MCF 10A (cell line): ENCODE data around the gene CCRL2. TPM values are rescaled to one million over a fixed set of nuclear protein-coding genes. Genes with fewer than 3 reads are reported as not detected.
A peak's percentile ranks its signal among the peaks of the same experiment; 100 is the strongest.

Source experiments
- BruUV-seq: library from RNA; stranded (reverse); fragments of 400-500 nt; replicated peaks from 2 replicates; lab custom pipeline; 2021; lab: Mats Ljungman, UMichigan
- CTCF ChIA-PET: fragments of 300-600 bp; sonication (Branson Sonifier 250); formaldehyde crosslinking; extraction: SDS; loops from one replicate; lab custom pipeline; 2021; ENCODE audit warnings: antibody characterized with exemption, inconsistent platforms; lab: Yijun Ruan, JAX
- POLR2A ChIA-PET: fragments of 300-600, 350-650 bp; sonication (Branson Sonifier 250); formaldehyde crosslinking; extraction: SDS; loops from one replicate; lab custom pipeline; 2020; ENCODE audit warnings: antibody characterized with exemption, inconsistent platforms; lab: Yijun Ruan, JAX
- DNase-seq: peaks from one replicate; pipeline ENCODE4 v3.0.0-alpha.2; 2018; ENCODE audit not compliant: unreplicated experiment
- H3K27ac Mint-ChIP-seq: one replicate; pipeline ENCODE4 v1.8.0; 2022; ENCODE audit warnings: mild to moderate bottlenecking, low read depth, mixed read lengths; ENCODE audit not compliant: unreplicated experiment
- H3K27me3 Mint-ChIP-seq: one replicate; pipeline ENCODE4 v1.8.0; 2022; ENCODE audit warnings: mixed read lengths; ENCODE audit not compliant: insufficient read depth, unreplicated experiment
- H3K36me3 Mint-ChIP-seq: one replicate; pipeline ENCODE4 v1.8.0; 2022; ENCODE audit warnings: mild to moderate bottlenecking, moderate library complexity, mixed read lengths; ENCODE audit not compliant: insufficient read depth, unreplicated experiment
- H3K4me1 Mint-ChIP-seq: one replicate; pipeline ENCODE4 v1.8.0; 2022; ENCODE audit warnings: mixed read lengths; ENCODE audit not compliant: insufficient read depth, unreplicated experiment
- H3K4me3 Mint-ChIP-seq: one replicate; pipeline ENCODE4 v1.8.0; 2022; ENCODE audit warnings: mild to moderate bottlenecking, moderate library complexity, mixed read lengths; ENCODE audit not compliant: unreplicated experiment
- H3K9me3 Mint-ChIP-seq: one replicate; pipeline ENCODE4 v1.8.0; 2022; ENCODE audit warnings: mixed read lengths; ENCODE audit not compliant: unreplicated experiment
- CTCF ChIP-seq: fragments of 200-600 bp; IDR thresholded peaks from one replicate; pipeline ENCODE4 v1.8.0; 2022; ENCODE audit warnings: antibody characterized with exemption, mild to moderate bottlenecking; ENCODE audit not compliant: unreplicated experiment
- intact Hi-C: fragments of 100-400 bp; cut with micrococcal nuclease; formaldehyde crosslinking; loops from 2 replicates; pipeline ENCODE4 v1.14.1; 2022
- total RNA-seq: library from RNA; stranded (reverse); gene quantifications from 2 replicates; pipeline ENCODE4 v1.2.3, GENCODE V29; 2022

The CCRL2 gene
- total RNA-seq, 1 experiment from 2014 or later: not detected

- Mint-ChIP-seq H3K4me3 (no peak within 1 kb of the TSS), H3K27me3 (peaks cover 32% of the 10 kb centered on the region), H3K27ac (no peak within 1 kb of the TSS), H3K9me3 (no peaks in the 10 kb centered on the region), H3K36me3 (no peaks in the 10 kb centered on the region), H3K4me1 (no peaks in the 10 kb centered on the region)
- intact Hi-C loops: loop anchor here (5.0 to 10.0 kb wide), 2 partner anchors 79 to 606 kb away; no protein-coding TSS in a partner anchor
- CTCF ChIA-PET: interaction anchor here (0.6 to 13.0 kb wide), 15 partner anchors 9 to 431 kb away, joined by 3 to 202 read pairs (median 6); partner anchors contain the start of gene CCR1
- no TSS peak for BruUV-seq
- no peak for TF ChIP-seq CTCF
- POLR2A ChIA-PET: interaction anchor here (1.0 to 1.2 kb wide), 4 partner anchors 11 to 286 kb away, joined by 3 read pairs; no protein-coding TSS in a partner anchor
- no peak for DNase-seq
Measured at GRCh38 chr3:46370839-46371518, 36.1 kb upstream of the CCRL2 start, which contains the start of gene CCR5. TSS of gene CCR5 (plus strand) at chr3:46370946. CDS start at chr3:46372903, 1,957 bp downstream.

GRCh38 chr3:46371519-46372340 is 35.3 kb upstream of the CCRL2 start:
- Mint-ChIP-seq H3K4me1 (no peaks in the 10 kb centered on the region), H3K9me3 (no peaks in the 10 kb centered on the region), H3K27ac (no peak overlapping the region), H3K4me3 (no peak overlapping the region), H3K36me3 (no peaks in the 10 kb centered on the region), H3K27me3 (peaks cover 32% of the 10 kb centered on the region)
- ChIA-PET CTCF (interaction anchor here (0.6 to 13.0 kb wide), 26 partner anchors 8 to 442 kb away, joined by 3 to 202 read pairs (median 4); partner anchors contain the start of gene CCR1), POLR2A (interaction anchor here (0.5 to 1.2 kb wide), 6 partner anchors 11 to 291 kb away, joined by 3 to 4 read pairs (median 3); no protein-coding TSS in a partner anchor)
- TF ChIP-seq CTCF: no peak
- BruUV-seq: no TSS peak
- DNase-seq: no peak
- intact Hi-C loops: loop anchor here (1.0 to 10.0 kb wide), 7 partner anchors 79 to 607 kb away; no protein-coding TSS in a partner anchor

- Mint-ChIP-seq H3K9me3 (no peaks in the 10 kb centered on the region), H3K4me3 (no peak overlapping the region), H3K27ac (no peak overlapping the region), H3K27me3 (peaks cover 32% of the 10 kb centered on the region), H3K36me3 (no peaks in the 10 kb centered on the region), H3K4me1 (no peaks in the 10 kb centered on the region)
- intact Hi-C loops: loop anchor here (1.0 to 10.0 kb wide), 7 partner anchors 80 to 608 kb away; no protein-coding TSS in a partner anchor
- no TSS peak for BruUV-seq
- peak; percentile 62 for TF ChIP-seq CTCF
- ChIA-PET POLR2A (interaction anchor here (0.5 to 1.2 kb wide), 4 partner anchors 12 to 292 kb away, joined by 3 to 4 read pairs (median 3); no protein-coding TSS in a partner anchor), CTCF (interaction anchor here (0.5 to 13.0 kb wide), 27 partner anchors 9 to 557 kb away, joined by 3 to 202 read pairs (median 4); partner anchors contain the start of gene CCR1)
- DNase-seq: peak; percentile 55
Measured at GRCh38 chr3:46372492-46373359, 34.3 kb upstream of the CCRL2 start.
